C4-2B (cell line): ENCODE data around the gene THAP3.

ENCODE experiments used
- ZFX ChIP-seq: fragments of 450-650 bp; IDR thresholded peaks from 2 replicates; pipeline ENCODE4 v1.6.1; 2017
- TF ChIP-seq, protein P1 (sequence below): fragments of 450-650 bp; conservative IDR thresholded peaks from 2 replicates; pipeline ENCODE4 v1.5.1; 2017; ENCODE audit warnings: mild to moderate bottlenecking

GRCh38 chr1:6627841-6628545, 3.3 kb downstream of the THAP3 start:
- TF ChIP-seq, protein P1, sequence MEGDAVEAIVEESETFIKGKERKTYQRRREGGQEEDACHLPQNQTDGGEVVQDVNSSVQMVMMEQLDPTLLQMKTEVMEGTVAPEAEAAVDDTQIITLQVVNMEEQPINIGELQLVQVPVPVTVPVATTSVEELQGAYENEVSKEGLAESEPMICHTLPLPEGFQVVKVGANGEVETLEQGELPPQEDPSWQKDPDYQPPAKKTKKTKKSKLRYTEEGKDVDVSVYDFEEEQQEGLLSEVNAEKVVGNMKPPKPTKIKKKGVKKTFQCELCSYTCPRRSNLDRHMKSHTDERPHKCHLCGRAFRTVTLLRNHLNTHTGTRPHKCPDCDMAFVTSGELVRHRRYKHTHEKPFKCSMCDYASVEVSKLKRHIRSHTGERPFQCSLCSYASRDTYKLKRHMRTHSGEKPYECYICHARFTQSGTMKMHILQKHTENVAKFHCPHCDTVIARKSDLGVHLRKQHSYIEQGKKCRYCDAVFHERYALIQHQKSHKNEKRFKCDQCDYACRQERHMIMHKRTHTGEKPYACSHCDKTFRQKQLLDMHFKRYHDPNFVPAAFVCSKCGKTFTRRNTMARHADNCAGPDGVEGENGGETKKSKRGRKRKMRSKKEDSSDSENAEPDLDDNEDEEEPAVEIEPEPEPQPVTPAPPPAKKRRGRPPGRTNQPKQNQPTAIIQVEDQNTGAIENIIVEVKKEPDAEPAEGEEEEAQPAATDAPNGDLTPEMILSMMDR, result no peak
- TF ChIP-seq ZFX, result no peak
